ENCODE data around the gene RBMS3.

- TF ChIP-seq CTCF (IDR thresholded peaks at IDR 0.05) (no peak), POLR2A (IDR thresholded peaks at IDR 0.05) (no peak), EP300 (IDR thresholded peaks at IDR 0.05) (no peak)
Measured at GRCh38 chr3:30034246-30034991, 753.5 kb downstream of the RBMS3 start.
